GM12878 (cell line): ENCODE measurements around the gene CENPP. TPM values are rescaled to one million over a fixed set of nuclear protein-coding genes. Genes with fewer than 3 reads are reported as not detected.

ENCODE experiments used
- ATAC-seq: fragments of 200-7000 bp; cut with Tn5 transposase; 3 replicates; pipeline ENCODE4 v1.9.1; 2020; ENCODE audit warnings: mild to moderate bottlenecking, moderate library complexity
- BruUV-seq: library from RNA; stranded (reverse); fragments of 400-500 nt; replicated peaks from 2 replicates; lab custom pipeline; 2021; lab: Mats Ljungman, UMichigan
- CTCF ChIA-PET: fragments of 300-600 bp; sonication (Branson Sonifier 250); formaldehyde crosslinking; extraction: SDS; loops from one replicate; lab custom pipeline; 2021; ENCODE audit warnings: inconsistent platforms; lab: Yijun Ruan, JAX
- POLR2A ChIA-PET: fragments of 350-600 bp; formaldehyde crosslinking; extraction: SDS; loops from one replicate; lab custom pipeline; 2021; ENCODE audit warnings: inconsistent platforms; lab: Charles Lee
- RAD21 ChIA-PET: fragments of 300-600 bp; sonication (Branson Sonifier 250); formaldehyde crosslinking; loops from one replicate; lab custom pipeline; 2023; ENCODE audit warnings: antibody characterized with exemption; ENCODE audit not compliant: unreplicated experiment; lab: Charles Lee
- SMC1A ChIA-PET: fragments of 300-600 bp; sonication (Branson Sonifier 250); formaldehyde crosslinking; loops from one replicate; lab custom pipeline; 2023; ENCODE audit not compliant: unreplicated experiment, uncharacterized antibody; lab: Charles Lee
- DNase-seq: peaks from one replicate; pipeline ENCODE4 v3.0.0-alpha.2; 2011; ENCODE audit warnings: low read depth, low spot score
- FAIRE-seq: peaks from 3 replicates; lab custom pipeline; 2011; peaks lifted over from hg19 to GRCh38; lab: Jason Lieb, UNC
- H2AFZ ChIP-seq: 2 replicates; pipeline ENCODE4 v1.6.0; 2011; ENCODE audit warnings: low read depth, low read length, control low read depth; ENCODE audit not compliant: control insufficient read depth
- H3K27ac ChIP-seq: 2 replicates; pipeline ENCODE4 v1.5.1; 2011; ENCODE audit warnings: control low read depth; ENCODE audit not compliant: control insufficient read depth, insufficient read depth
- H3K27me3 ChIP-seq, 2 experiments: replicated peaks in 1 of 2; 2 replicates each; pipeline versions ENCODE4 v1.6.0 to v1.6.1; 2011; ENCODE audit warnings: low read length in 1 of 2; ENCODE audit not compliant: control insufficient read depth in 2 of 2, insufficient read depth in 2 of 2
- H3K36me3 ChIP-seq, 2 experiments: 2 replicates each; pipeline ENCODE4 v1.5.1; 2011; ENCODE audit warnings: low read length in 1 of 2; ENCODE audit not compliant: control insufficient read depth in 2 of 2, insufficient read depth in 2 of 2
- H3K4me1 ChIP-seq: 2 replicates; pipeline ENCODE4 v1.6.1; 2011; ENCODE audit warnings: mild to moderate bottlenecking, low read length, moderate library complexity, mixed read lengths; ENCODE audit not compliant: control insufficient read depth, insufficient read depth
- H3K4me2 ChIP-seq: 2 replicates; pipeline ENCODE4 v1.6.0; 2011; ENCODE audit warnings: control low read depth; ENCODE audit not compliant: control insufficient read depth, insufficient read depth
- H3K4me3 ChIP-seq: fragments of 200-600 bp; sonication (generic); 2 replicates; pipeline ENCODE4 v1.5.1; 2016
- H3K79me2 ChIP-seq: 2 replicates; pipeline ENCODE4 v1.6.0; 2011; ENCODE audit warnings: low read length; ENCODE audit not compliant: control insufficient read depth, insufficient read depth
- H3K9ac ChIP-seq: 2 replicates; pipeline ENCODE4 v1.8.0; 2011; ENCODE audit warnings: low read length, control low read depth, mixed read lengths; ENCODE audit not compliant: control insufficient read depth, insufficient read depth
- H3K9me3 ChIP-seq: replicated peaks from 3 replicates; pipeline ENCODE4 v1.5.1; 2011; ENCODE audit warnings: mild to moderate bottlenecking, low read length; ENCODE audit not compliant: control insufficient read depth, insufficient read depth
- H4K20me1 ChIP-seq: 2 replicates; pipeline ENCODE4 v1.6.0; 2011; ENCODE audit not compliant: control insufficient read depth, insufficient read depth
- CHD1 ChIP-seq: IDR thresholded peaks from 2 replicates; pipeline ENCODE4 v1.6.1; 2012; ENCODE audit warnings: low read depth, low read length, improper control_type of control experiment
- FOXM1 ChIP-seq: IDR thresholded peaks from 2 replicates; pipeline ENCODE4 v1.6.1; 2012; ENCODE audit warnings: low read depth, mild to moderate bottlenecking, inconsistent platforms, low read length, moderate library complexity
- IKZF2 ChIP-seq, 2 experiments: fragments of 450-650 bp; IDR thresholded peaks; 2 replicates each; pipeline ENCODE4 v1.6.1; 2017; ENCODE audit warnings: mild to moderate bottlenecking in 2 of 2, moderate library complexity in 2 of 2
- JUNB ChIP-seq: IDR thresholded peaks from 2 replicates; pipeline ENCODE4 v1.6.1; 2016; ENCODE audit warnings: antibody characterized with exemption, mild to moderate bottlenecking
- NFIC ChIP-seq: IDR thresholded peaks from 2 replicates; pipeline ENCODE4 v1.6.1; 2012; ENCODE audit warnings: low read depth, mild to moderate bottlenecking, inconsistent platforms, low read length, moderate library complexity
- RAD51 ChIP-seq: fragments of 450-650 bp; IDR thresholded peaks from 2 replicates; pipeline ENCODE4 v1.6.1; 2016; ENCODE audit warnings: moderate library complexity, mild to moderate bottlenecking, inconsistent platforms
- RELB ChIP-seq: fragments of 450-650 bp; IDR thresholded peaks from 2 replicates; pipeline ENCODE4 v1.6.1; 2017; ENCODE audit warnings: low read depth, mild to moderate bottlenecking, moderate library complexity
- RUNX3 ChIP-seq: IDR thresholded peaks from 2 replicates; pipeline ENCODE4 v1.6.1; 2012; ENCODE audit warnings: low read length, inconsistent platforms
- SRF ChIP-seq, 2 experiments: IDR thresholded peaks; 2 replicates each; pipeline ENCODE4 v1.6.1; 2011; ENCODE audit warnings: low read depth in 2 of 2, low read length in 2 of 2, mild to moderate bottlenecking in 1 of 2, moderate library complexity in 1 of 2
- WGBS: methylation state at CpG from one replicate; pipeline ENCODE4 v1.1.6; 2016; ENCODE audit warnings: low lambda C conversion rate; ENCODE audit not compliant: insufficient replicate concordance, insufficient coverage; ENCODE audit errors: missing lambda C conversion rate; 5-methylcytosine and 5-hydroxymethylcytosine counted together
- in situ Hi-C: fragments of 300-500 bp; cut with MboI; formaldehyde crosslinking; loops from 9 replicates; pipeline ENCODE4 v1.14.3; 2018; ENCODE audit warnings: mixed read lengths
- intact Hi-C: fragments of 100-400 bp; cut with micrococcal nuclease; formaldehyde crosslinking; loops from one replicate; pipeline ENCODE4 v1.14.2; 2022; ENCODE audit not compliant: unreplicated experiment
- polyA plus RNA-seq, 11 experiments: library from polyadenylated mRNA; depleted of rRNA in 4 of 11; unstranded in 6 of 11; stranded (reverse) in 5 of 11; fragments of >200 nt; fragmentation: Nextera tagmentation in 4 of 11; fragmentation: Illumina TruSeq in 1 of 11; extraction: Ambion mirVana in 4 of 11; extraction: Trizol in 1 of 11; gene quantifications; 1 replicate in 1 of 11; 2 replicates in 10 of 11; pipeline versions ENCODE4 v1.2.1 to v1.2.3, GENCODE V29; 2011 to 2016; ENCODE audit warnings: inconsistent platforms in 2 of 11, missing spikeins in 2 of 11, low read depth in 1 of 11
- total RNA-seq, 4 experiments: library from RNA; depleted of rRNA in 3 of 4; stranded (reverse); fragments of >200 nt in 3 of 4; fragmentation: Illumina TruSeq in 1 of 4; extraction: Trizol in 1 of 4; gene quantifications; 2 replicates each; pipeline versions ENCODE4 v1.2.1 to v1.2.3, GENCODE V29; 2013 to 2021
- TF ChIP-seq, protein P1 (sequence below): fragments of 450-650 bp; IDR thresholded peaks from 2 replicates; pipeline ENCODE4 v1.6.1; 2018; ENCODE audit warnings: mild to moderate bottlenecking, low read depth, moderate library complexity; ENCODE audit not compliant: partially characterized antibody

CENPP gene
- total and polyA plus RNA-seq, 10 of the 15 experiments (the other 5 are each of a cell fraction or from before 2014, with no cell fraction given): 9.4 to 31.4 (median 19.8) TPM

- TF ChIP-seq, protein P1, sequence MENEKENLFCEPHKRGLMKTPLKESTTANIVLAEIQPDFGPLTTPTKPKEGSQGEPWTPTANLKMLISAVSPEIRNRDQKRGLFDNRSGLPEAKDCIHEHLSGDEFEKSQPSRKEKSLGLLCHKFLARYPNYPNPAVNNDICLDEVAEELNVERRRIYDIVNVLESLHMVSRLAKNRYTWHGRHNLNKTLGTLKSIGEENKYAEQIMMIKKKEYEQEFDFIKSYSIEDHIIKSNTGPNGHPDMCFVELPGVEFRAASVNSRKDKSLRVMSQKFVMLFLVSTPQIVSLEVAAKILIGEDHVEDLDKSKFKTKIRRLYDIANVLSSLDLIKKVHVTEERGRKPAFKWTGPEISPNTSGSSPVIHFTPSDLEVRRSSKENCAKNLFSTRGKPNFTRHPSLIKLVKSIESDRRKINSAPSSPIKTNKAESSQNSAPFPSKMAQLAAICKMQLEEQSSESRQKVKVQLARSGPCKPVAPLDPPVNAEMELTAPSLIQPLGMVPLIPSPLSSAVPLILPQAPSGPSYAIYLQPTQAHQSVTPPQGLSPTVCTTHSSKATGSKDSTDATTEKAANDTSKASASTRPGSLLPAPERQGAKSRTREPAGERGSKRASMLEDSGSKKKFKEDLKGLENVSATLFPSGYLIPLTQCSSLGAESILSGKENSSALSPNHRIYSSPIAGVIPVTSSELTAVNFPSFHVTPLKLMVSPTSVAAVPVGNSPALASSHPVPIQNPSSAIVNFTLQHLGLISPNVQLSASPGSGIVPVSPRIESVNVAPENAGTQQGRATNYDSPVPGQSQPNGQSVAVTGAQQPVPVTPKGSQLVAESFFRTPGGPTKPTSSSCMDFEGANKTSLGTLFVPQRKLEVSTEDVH: no peak
- no peak for TF ChIP-seq RELB
These were observed 154.6 kb downstream of the CENPP start (continued) for GRCh38 chr9:92480291-92480771.

DNA sequence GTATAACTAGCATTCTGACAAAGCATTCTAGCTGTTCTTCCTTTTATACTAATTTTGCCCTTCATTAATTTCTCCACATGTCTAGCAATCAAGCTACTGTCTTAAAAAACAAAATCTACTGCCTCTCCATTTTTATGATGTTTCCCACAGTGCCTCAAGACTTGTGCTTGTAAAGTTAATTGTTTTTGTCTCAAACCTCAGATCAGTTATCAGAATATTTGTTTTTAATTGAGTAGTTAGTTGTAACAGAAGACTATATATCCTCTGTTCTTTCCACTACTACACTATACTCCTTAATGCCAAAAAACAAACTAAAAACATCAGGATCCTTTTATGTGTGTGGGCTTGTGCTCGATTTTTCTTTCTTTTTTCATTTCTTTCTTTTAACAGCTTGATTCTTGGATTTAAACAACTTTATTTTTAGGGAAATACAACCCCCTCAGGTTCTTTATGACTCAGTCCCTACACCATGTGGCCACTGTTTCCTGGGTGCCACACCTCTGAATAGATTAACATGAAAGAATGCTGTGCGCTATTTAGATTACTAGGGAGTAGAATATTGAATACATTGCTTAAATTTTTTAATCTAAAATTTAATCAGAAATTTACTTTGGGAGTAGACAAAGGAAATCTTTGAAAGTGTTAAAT, 155.4 kb downstream of the CENPP start:
- BruUV-seq: no TSS peak
- CTCF ChIA-PET: interaction anchor here (0.9 to 2.5 kb wide), 5 partner anchors 10 to 40 kb away, joined by 3 to 6 read pairs (median 4); no protein-coding TSS in a partner anchor
- FAIRE-seq: no peak

More for the DNA sequence above, 155.4 kb downstream of the CENPP start:
- ATAC-seq: peak; percentile 72
- Histone ChIP-seq H4K20me1 (no peaks in the 10 kb centered on the region), H2AFZ (peak overlapping the region; percentile 2), H3K36me3 (no peaks in the 10 kb centered on the region), H3K4me1 (peaks cover 9% of the 10 kb centered on the region), H3K27me3 (no peaks in the 10 kb centered on the region), H3K9me3 (no peaks in the 10 kb centered on the region), H3K4me2 (0 out of 2 replicates have a peak overlapping the region, but pooled peaks have one; percentile 11), H3K79me2 (no peaks in the 10 kb centered on the region), H3K9ac (no peak overlapping the region), H3K27ac (peak overlapping the region; percentile 14; the same call in 1 of the 2 replicates), H3K4me3 (no peak overlapping the region)
- DNase-seq: no peak
- ChIA-PET RAD21 (no interaction called here), POLR2A (no interaction called here), SMC1A (interaction anchor here (0.8 to 1.2 kb wide), 5 partner anchors 9 to 54 kb away, joined by 3 to 4 read pairs (median 3); partner anchors contain the start of gene ECM2)
- intact Hi-C loops (no loop called here), in situ Hi-C loops (no loop called here)
- TF ChIP-seq CHD1 (no peak), RUNX3 (peak; percentile 44; the same call in 1 of the 2 replicates), SRF (IDR thresholded peaks at IDR 0.05; ENCODE audit: low read depth in 2 of 2, low read length in 2 of 2) (no peak), JUNB (peak; percentile 75), RELB (peak; percentile 35; the same call in 1 of the 2 replicates), RAD51 (peak; percentile 50; the same call in 1 of the 2 replicates), FOXM1 (no peak), NFIC (0 out of 2 replicates have a peak, but pooled peaks have one; percentile 37), IKZF2 (IDR thresholded peaks at IDR 0.05) (peak; percentile 16 to 41; a peak in 1 of 4 replicates)
- WGBS: 2% methylated on average over 2 of the region's 2 CpGs
